Natural killer cell (primary cell): ENCODE measurements around the gene TMEM178A. TPM values are rescaled to one million over a fixed set of nuclear protein-coding genes. Genes with fewer than 3 reads are reported as not detected.

Source experiments
- ATAC-seq, 3 donors: fragments of 150-1000 bp in 2 of 3; fragments of 200-7000 bp in 1 of 3; cut with Tn5 transposase; 1 replicate in 1 of 3; 2 replicates in 2 of 3; pipeline ENCODE4 v1.10.0; 2021; ENCODE audit warnings: mild to moderate bottlenecking in 2 of 3, moderate library complexity in 2 of 3
- DNase-seq, 2 donors: peaks; one replicate each; pipeline versions ENCODE4 v3.0.0 to v3.0.0-alpha.2; 2013 to 2021; ENCODE audit warnings: mixed read lengths in 1 of 2
- H3K27ac ChIP-seq: one replicate; pipeline ENCODE4 v1.5.1; 2013; ENCODE audit warnings: mild to moderate bottlenecking, low read length
- H3K27me3 ChIP-seq: one replicate; pipeline ENCODE4 v1.6.1; 2013; ENCODE audit warnings: low read length; ENCODE audit not compliant: control insufficient read depth, insufficient read depth
- H3K36me3 ChIP-seq: one replicate; pipeline ENCODE4 v1.6.1; 2013; ENCODE audit warnings: low read length; ENCODE audit not compliant: control insufficient read depth, insufficient read depth
- H3K4me1 ChIP-seq: one replicate; pipeline ENCODE4 v1.6.1; 2013; ENCODE audit warnings: low read length; ENCODE audit not compliant: control insufficient read depth, insufficient read depth
- H3K4me3 ChIP-seq: one replicate; pipeline ENCODE4 v1.5.1; 2013; ENCODE audit warnings: low read length
- H3K9me3 ChIP-seq: one replicate; pipeline ENCODE4 v1.6.1; 2013; ENCODE audit warnings: low read length; ENCODE audit not compliant: control insufficient read depth, insufficient read depth
- H3K27ac Mint-ChIP-seq, 2 donors: one replicate each; pipeline ENCODE4 v1.8.0; 2022; ENCODE audit warnings: mild to moderate bottlenecking in 2 of 2, mixed read lengths in 2 of 2, moderate library complexity in 1 of 2
- H3K27me3 Mint-ChIP-seq, 2 donors: one replicate each; pipeline ENCODE4 v1.8.0; 2022; ENCODE audit warnings: low read depth in 2 of 2, mixed read lengths in 2 of 2
- H3K36me3 Mint-ChIP-seq: one replicate; pipeline ENCODE4 v1.8.0; 2022; ENCODE audit warnings: mixed read lengths
- H3K4me1 Mint-ChIP-seq, 2 donors: one replicate each; pipeline ENCODE4 v1.8.0; 2022; ENCODE audit warnings: mixed read lengths in 2 of 2
- H3K4me3 Mint-ChIP-seq: one replicate; pipeline ENCODE4 v1.8.0; 2022; ENCODE audit warnings: mild to moderate bottlenecking, moderate library complexity, mixed read lengths
- H3K9me3 Mint-ChIP-seq, 2 donors: one replicate each; pipeline ENCODE4 v1.8.0; 2022; ENCODE audit warnings: mixed read lengths in 2 of 2
- CTCF ChIP-seq: fragments of 200-600 bp; IDR thresholded peaks from one replicate; pipeline ENCODE4 v1.8.0; 2022; ENCODE audit warnings: antibody characterized with exemption
- WGBS: methylation state at CpG from one replicate; pipeline ENCODE4 v1.1.7; 2013; ENCODE audit warnings: missing lambda C conversion rate; ENCODE audit not compliant: insufficient coverage; 5-methylcytosine and 5-hydroxymethylcytosine counted together
- intact Hi-C: fragments of 100-400 bp; cut with micrococcal nuclease; formaldehyde crosslinking; loops from one replicate; pipeline ENCODE4 v1.14.2; 2022
- total RNA-seq, 4 donors: library from RNA; stranded (reverse); fragments of 120-200 nt in 1 of 4; gene quantifications; one replicate each; pipeline versions ENCODE4 v1.2.3 to v1.2.4, GENCODE V29; 2013 to 2022

The TMEM178A gene
- total RNA-seq, 3 donors from 2014 or later (not counting 1 experiment from before 2014, with no cell fraction given) = 0.21 TPM; not detected in 2

- intact Hi-C loops = no loop called here
- DNase-seq = no peak
- no peak for ATAC-seq
- Mint-ChIP-seq H3K27me3 (peaks cover 49 to 71% of the 10 kb centered on the region in 2 donors), H3K36me3 (peaks cover 7% of the 10 kb centered on the region), H3K4me1 (peaks cover 5 to 12% of the 10 kb centered on the region in 2 donors), H3K27ac (no peak overlapping the region), H3K9me3 (no peaks in the 10 kb centered on the region), H3K4me3 (no peak overlapping the region)
- Histone ChIP-seq H3K9me3 (no peaks in the 10 kb centered on the region), H3K27ac (no peak overlapping the region), H3K4me3 (no peak overlapping the region), H3K27me3 (peaks cover 20% of the 10 kb centered on the region), H3K4me1 (peaks cover 4% of the 10 kb centered on the region), H3K36me3 (no peaks in the 10 kb centered on the region)
- TF ChIP-seq CTCF = no peak
Measured at GRCh38 chr2:39667886-39668276, 2.2 kb downstream of the TMEM178A start.

GRCh38 chr2:39668576-39669080 is 2.9 kb downstream of the TMEM178A start:
- Histone ChIP-seq H3K4me1 (peaks cover 4% of the 10 kb centered on the region), H3K36me3 (no peaks in the 10 kb centered on the region), H3K4me3 (no peak overlapping the region), H3K9me3 (no peaks in the 10 kb centered on the region), H3K27me3 (peaks cover 20% of the 10 kb centered on the region), H3K27ac (no peak overlapping the region)
- no peak overlapping the region for H3K27ac Mint-ChIP-seq
- intact Hi-C loops = no loop called here
- 100% methylated on average over 1 of the region's 1 CpG for WGBS
- peaks cover 44 to 65% of the 10 kb centered on the region in 2 donors for H3K27me3 Mint-ChIP-seq
- H3K4me1 Mint-ChIP-seq = peaks cover 5 to 12% of the 10 kb centered on the region in 2 donors
- TF ChIP-seq CTCF = no peak
- H3K4me3 Mint-ChIP-seq = no peak overlapping the region
- no peak for ATAC-seq
- DNase-seq = no peak
- no peaks in the 10 kb centered on the region for H3K9me3 Mint-ChIP-seq
- peaks cover 7% of the 10 kb centered on the region for H3K36me3 Mint-ChIP-seq

GRCh38 chr2:39671604-39672003 is 5.9 kb downstream of the TMEM178A start:
- 100% methylated on average over 1 of the region's 4 CpGs for WGBS
- Histone ChIP-seq H3K4me1 (peaks cover 2% of the 10 kb centered on the region), H3K27me3 (peaks cover 16% of the 10 kb centered on the region), H3K36me3 (no peaks in the 10 kb centered on the region), H3K4me3 (no peak overlapping the region), H3K9me3 (no peaks in the 10 kb centered on the region), H3K27ac (no peak overlapping the region)
- Mint-ChIP-seq H3K27ac (no peak overlapping the region), H3K27me3 (peaks cover 27 to 56% of the 10 kb centered on the region in 2 donors), H3K9me3 (no peaks in the 10 kb centered on the region), H3K4me1 (peaks cover 2% of the 10 kb centered on the region in 2 donors), H3K4me3 (no peak overlapping the region), H3K36me3 (peaks cover 3% of the 10 kb centered on the region)
- no peak for ATAC-seq
- no peak for DNase-seq
- intact Hi-C loops = no loop called here
- no peak for TF ChIP-seq CTCF

- peaks cover 6% of the 10 kb centered on the region for H3K27me3 ChIP-seq
- Mint-ChIP-seq H3K4me1 (no peaks in the 10 kb centered on the region), H3K27ac (no peak overlapping the region), H3K27me3 (peaks cover 15 to 51% of the 10 kb centered on the region in 2 donors), H3K9me3 (peaks cover 0 to 2% of the 10 kb centered on the region in 2 donors), H3K36me3 (no peaks in the 10 kb centered on the region), H3K4me3 (no peak overlapping the region)
- 68% methylated on average over 7 of the region's 7 CpGs for WGBS
- ATAC-seq = no peak
- H3K9me3 ChIP-seq = no peaks in the 10 kb centered on the region
- no peak for TF ChIP-seq CTCF
- H3K36me3 ChIP-seq = no peaks in the 10 kb centered on the region
- intact Hi-C loops = no loop called here
- H3K4me1 ChIP-seq = no peaks in the 10 kb centered on the region
- no peak for DNase-seq
- no peak overlapping the region for H3K27ac ChIP-seq
- no peak overlapping the region for H3K4me3 ChIP-seq
Measured at GRCh38 chr2:39673018-39673417, 7.3 kb downstream of the TMEM178A start.
